MM.1S (cell line): Measurements from ENCODE around the gene CCT5.

Experiments
- DNase-seq: peaks from one replicate; pipeline ENCODE4 v3.0.0-alpha.2; 2015
- H2AFZ ChIP-seq: fragments of 300-600 bp; sonication (generic); 2 replicates; pipeline ENCODE4 v1.6.0; 2016; ENCODE audit warnings: antibody characterized with exemption, low read length
- H3F3A ChIP-seq: fragments of 300-600 bp; sonication (generic); 2 replicates; pipeline ENCODE4 v1.6.1; 2016; ENCODE audit warnings: mild to moderate bottlenecking, antibody characterized with exemption, low read length, moderate library complexity, mixed read lengths; ENCODE audit not compliant: insufficient read depth
- H3K27ac ChIP-seq: fragments of 300-600 bp; sonication (generic); 2 replicates; pipeline ENCODE4 v1.5.1; 2016; ENCODE audit warnings: mild to moderate bottlenecking, low read length
- H3K27me3 ChIP-seq: fragments of 300-600 bp; sonication (generic); replicated peaks from 2 replicates; pipeline ENCODE4 v1.6.0; 2016; ENCODE audit warnings: low read length; ENCODE audit not compliant: insufficient read depth
- H3K36me3 ChIP-seq: fragments of 300-600 bp; sonication (generic); replicated peaks from 2 replicates; pipeline ENCODE4 v1.6.1; 2016; ENCODE audit warnings: mild to moderate bottlenecking, low read length, mixed read lengths; ENCODE audit not compliant: insufficient read depth
- H3K4me1 ChIP-seq: fragments of 300-600 bp; sonication (generic); 2 replicates; pipeline ENCODE4 v1.6.1; 2016; ENCODE audit warnings: low read length, mixed read lengths
- H3K4me2 ChIP-seq: fragments of 300-600 bp; sonication (generic); 2 replicates; pipeline ENCODE4 v1.6.0; 2016; ENCODE audit warnings: low read depth, low read length
- H3K4me3 ChIP-seq: fragments of 300-600 bp; sonication (generic); 2 replicates; pipeline ENCODE4 v1.5.1; 2016; ENCODE audit warnings: low read length, mixed read lengths
- H3K79me2 ChIP-seq: fragments of 300-600 bp; sonication (generic); 2 replicates; pipeline ENCODE4 v1.6.1; 2016; ENCODE audit warnings: mixed run types, low read length, mixed read lengths
- H3K9ac ChIP-seq: fragments of 300-600 bp; sonication (generic); 2 replicates; pipeline ENCODE4 v1.6.1; 2016; ENCODE audit warnings: low read length, mixed read lengths
- H3K9me2 ChIP-seq: fragments of 300-600 bp; sonication (generic); replicated peaks from 2 replicates; pipeline ENCODE4 v1.6.1; 2016; ENCODE audit warnings: mild to moderate bottlenecking, low read length, mixed read lengths; ENCODE audit not compliant: insufficient read depth
- H3K9me3 ChIP-seq: fragments of 300-600 bp; sonication (generic); replicated peaks from 2 replicates; pipeline ENCODE4 v1.6.1; 2016; ENCODE audit warnings: mild to moderate bottlenecking, low read length, mixed read lengths; ENCODE audit not compliant: insufficient read depth
- H4K20me1 ChIP-seq: fragments of 300-600 bp; sonication (generic); 2 replicates; pipeline ENCODE4 v1.6.1; 2016; ENCODE audit warnings: mild to moderate bottlenecking, low read length, moderate library complexity, mixed read lengths; ENCODE audit not compliant: insufficient read depth
- EZH2 ChIP-seq: fragments of 300-600 bp; sonication (generic); optimal IDR thresholded peaks from 2 replicates; pipeline ENCODE3; 2017; ENCODE audit warnings: low read depth, mild to moderate bottlenecking, antibody characterized with exemption, low read length, mixed read lengths
- EZH2phosphoT487 ChIP-seq: fragments of 300-600 bp; sonication (generic); IDR thresholded peaks from 2 replicates; pipeline ENCODE4 v1.6.1; 2018; ENCODE audit warnings: antibody characterized with exemption, low read length
- TF ChIP-seq, protein P1 (sequence below): fragments of 300-600 bp; sonication (generic); IDR thresholded peaks from 2 replicates; pipeline ENCODE4 v1.5.1; 2016; ENCODE audit warnings: antibody characterized with exemption, low read length, mixed read lengths

The CCT5 gene

GRCh38 chr5:10264604-10265003 is 14.5 kb downstream of the CCT5 start:
- Histone ChIP-seq H3K9me2 (no peaks in the 10 kb centered on the region), H3K4me1 (no peaks in the 10 kb centered on the region), H3K27me3 (no peaks in the 10 kb centered on the region), H3K4me2 (no peak overlapping the region), H3K27ac (no peak overlapping the region), H3K9ac (no peak overlapping the region), H3F3A (peaks cover 11% of the 10 kb centered on the region; the same call in 1 of the 2 replicates), H3K4me3 (no peak overlapping the region), H4K20me1 (no peaks in the 10 kb centered on the region), H3K9me3 (no peaks in the 10 kb centered on the region), H3K36me3 (peaks cover 16% of the 10 kb centered on the region), H3K79me2 (peaks cover 12% of the 10 kb centered on the region), H2AFZ (no peak overlapping the region)
- no peak for DNase-seq
- TF ChIP-seq, protein P1, sequence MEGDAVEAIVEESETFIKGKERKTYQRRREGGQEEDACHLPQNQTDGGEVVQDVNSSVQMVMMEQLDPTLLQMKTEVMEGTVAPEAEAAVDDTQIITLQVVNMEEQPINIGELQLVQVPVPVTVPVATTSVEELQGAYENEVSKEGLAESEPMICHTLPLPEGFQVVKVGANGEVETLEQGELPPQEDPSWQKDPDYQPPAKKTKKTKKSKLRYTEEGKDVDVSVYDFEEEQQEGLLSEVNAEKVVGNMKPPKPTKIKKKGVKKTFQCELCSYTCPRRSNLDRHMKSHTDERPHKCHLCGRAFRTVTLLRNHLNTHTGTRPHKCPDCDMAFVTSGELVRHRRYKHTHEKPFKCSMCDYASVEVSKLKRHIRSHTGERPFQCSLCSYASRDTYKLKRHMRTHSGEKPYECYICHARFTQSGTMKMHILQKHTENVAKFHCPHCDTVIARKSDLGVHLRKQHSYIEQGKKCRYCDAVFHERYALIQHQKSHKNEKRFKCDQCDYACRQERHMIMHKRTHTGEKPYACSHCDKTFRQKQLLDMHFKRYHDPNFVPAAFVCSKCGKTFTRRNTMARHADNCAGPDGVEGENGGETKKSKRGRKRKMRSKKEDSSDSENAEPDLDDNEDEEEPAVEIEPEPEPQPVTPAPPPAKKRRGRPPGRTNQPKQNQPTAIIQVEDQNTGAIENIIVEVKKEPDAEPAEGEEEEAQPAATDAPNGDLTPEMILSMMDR = no peak
- TF ChIP-seq EZH2 = no peak
- no peak for TF ChIP-seq EZH2phosphoT487

DNA sequence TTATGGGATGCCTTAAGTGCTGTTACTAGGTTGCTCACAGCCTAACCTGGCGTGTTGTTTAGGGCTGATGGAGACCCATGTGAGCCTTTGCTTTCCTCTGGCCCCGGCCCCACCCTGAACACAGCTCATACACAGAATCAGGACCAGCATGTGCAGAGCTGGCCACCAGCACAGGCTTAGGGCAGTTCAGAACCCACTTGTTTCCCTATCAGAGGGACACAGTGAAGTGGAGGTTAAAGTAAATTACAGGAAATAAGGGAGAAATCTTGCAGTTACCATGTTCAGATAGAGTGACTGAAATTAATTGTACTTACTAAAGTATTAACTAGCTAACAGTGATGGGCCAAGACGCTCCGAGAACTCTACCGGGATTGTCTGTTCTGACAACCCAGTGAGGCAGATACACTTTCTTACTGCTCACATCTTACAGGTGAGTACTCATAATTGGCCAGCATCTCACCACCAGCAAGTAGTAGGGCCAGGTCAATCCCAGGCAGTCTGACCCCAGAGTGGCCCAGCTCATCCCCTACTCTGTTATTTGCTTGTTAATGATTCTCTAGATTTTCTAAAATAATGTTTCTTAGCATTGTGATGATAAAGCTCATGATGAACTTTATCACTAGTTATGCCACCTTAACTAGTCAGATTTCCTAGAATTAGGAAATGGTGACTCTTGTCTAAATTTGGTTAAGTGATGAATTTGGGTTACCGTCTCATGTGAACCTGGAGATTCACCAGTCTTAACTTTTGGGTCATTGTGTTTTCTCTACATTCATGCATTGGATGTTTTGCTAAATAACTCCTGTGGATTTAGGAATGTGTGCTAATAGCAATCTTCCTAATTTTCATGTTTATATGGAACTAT is 15.4 kb downstream of the CCT5 start:
- no peak for DNase-seq
- Histone ChIP-seq H3K79me2 (peaks cover 6% of the 10 kb centered on the region; the same call in 1 of the 2 replicates), H2AFZ (no peak overlapping the region), H3K9me2 (no peaks in the 10 kb centered on the region), H4K20me1 (no peaks in the 10 kb centered on the region), H3K4me2 (no peak overlapping the region), H3K4me3 (no peak overlapping the region), H3K4me1 (no peaks in the 10 kb centered on the region), H3K9ac (no peak overlapping the region), H3K9me3 (no peaks in the 10 kb centered on the region), H3K36me3 (peaks cover 11% of the 10 kb centered on the region), H3K27me3 (no peaks in the 10 kb centered on the region), H3K27ac (no peak overlapping the region), H3F3A (peaks cover 11% of the 10 kb centered on the region; the same call in 1 of the 2 replicates)
- TF ChIP-seq, protein P1 = no peak
- TF ChIP-seq EZH2 = no peak
- no peak for TF ChIP-seq EZH2phosphoT487

GRCh38 chr5:10266137-10266536 is 16.1 kb downstream of the CCT5 start:
- Histone ChIP-seq H3K9me2 (no peaks in the 10 kb centered on the region), H3K4me2 (no peak overlapping the region), H3K9ac (no peak overlapping the region), H3K9me3 (no peaks in the 10 kb centered on the region), H2AFZ (no peak overlapping the region), H3F3A (peaks cover 11% of the 10 kb centered on the region; the same call in 1 of the 2 replicates), H3K79me2 (peaks cover 6% of the 10 kb centered on the region; the same call in 1 of the 2 replicates), H3K4me1 (no peaks in the 10 kb centered on the region), H3K27ac (no peak overlapping the region), H4K20me1 (no peaks in the 10 kb centered on the region), H3K27me3 (no peaks in the 10 kb centered on the region), H3K4me3 (no peak overlapping the region), H3K36me3 (peaks cover 11% of the 10 kb centered on the region)
- no peak for DNase-seq
- no peak for TF ChIP-seq EZH2
- TF ChIP-seq, protein P1 = no peak
- no peak for TF ChIP-seq EZH2phosphoT487
